ENCODE results near the gene ZBTB44.

The ZBTB44 gene

GRCh38 chr11:130180491-130180890 is 134.2 kb downstream of the ZBTB44 start:
- in situ Hi-C loops (cut with HindIII; ENCODE audit: low sequenced_read_pairs) = no loop called here
- no peak for TF ChIP-seq CTCF (IDR thresholded peaks at IDR 0.05; ENCODE audit: low read depth, low read length)
- peak; percentile 35 for DNase-seq (ENCODE audit: low read depth, low spot score)
- H3K4me3 ChIP-seq (ENCODE audit: low read depth, low read length) = no peak overlapping the region

- no peak for DNase-seq (ENCODE audit: low read depth, low spot score)
- TF ChIP-seq CTCF (IDR thresholded peaks at IDR 0.05; ENCODE audit: low read depth, low read length) = no peak
- no peak overlapping the region for H3K4me3 ChIP-seq (ENCODE audit: low read depth, low read length)
- in situ Hi-C loops (cut with HindIII; ENCODE audit: low sequenced_read_pairs) = no loop called here
These were observed 135.1 kb downstream of the ZBTB44 start for GRCh38 chr11:130179396-130180306.

GRCh38 chr11:130178441-130179339 is 136.0 kb downstream of the ZBTB44 start:
- in situ Hi-C loops (cut with HindIII; ENCODE audit: low sequenced_read_pairs) = no loop called here
- TF ChIP-seq CTCF (IDR thresholded peaks at IDR 0.05; ENCODE audit: low read depth, low read length) = no peak
- DNase-seq (ENCODE audit: low read depth, low spot score) = no peak
- no peak overlapping the region for H3K4me3 ChIP-seq (ENCODE audit: low read depth, low read length)

- no peak for DNase-seq (ENCODE audit: low read depth, low spot score)
- no peak overlapping the region for H3K4me3 ChIP-seq (ENCODE audit: low read depth, low read length)
- no peak for TF ChIP-seq CTCF (IDR thresholded peaks at IDR 0.05; ENCODE audit: low read depth, low read length)
- in situ Hi-C loops (cut with HindIII; ENCODE audit: low sequenced_read_pairs) = no loop called here
These were observed 136.9 kb downstream of the ZBTB44 start for GRCh38 chr11:130177782-130178181.

Data from astrocyte of the spinal cord (primary cell).